Activated CD8-positive, alpha-beta T cell treated with anti-CD3 and anti-CD28 coated beads for 36 hours (primary cell): Measurements from ENCODE around the gene VRK3. TPM values are rescaled to one million over a fixed set of nuclear protein-coding genes. Genes with fewer than 3 reads are reported as not detected.

Experiments used
- ATAC-seq: fragments of 200-7000 bp; cut with Tn5 transposase; one replicate; pipeline ENCODE4 v1.10.0; 2021; ENCODE audit warnings: mild to moderate bottlenecking, moderate library complexity
- CTCF ChIA-PET: fragments of 350-600 bp; sonication (Branson Sonifier 250); formaldehyde crosslinking; loops from one replicate; lab custom pipeline; 2021; ENCODE audit warnings: antibody characterized with exemption; lab: Charles Lee
- POLR2A ChIA-PET: fragments of 350-600 bp; sonication (Branson Sonifier 250); formaldehyde crosslinking; loops from one replicate; lab custom pipeline; 2021; ENCODE audit warnings: antibody characterized with exemption; lab: Charles Lee
- DNase-seq: peaks from one replicate; pipeline ENCODE4 v3.0.0-alpha.2; 2020
- H3K27ac Mint-ChIP-seq: one replicate; pipeline ENCODE4 v1.8.0; 2021; ENCODE audit warnings: mild to moderate bottlenecking, mixed read lengths
- H3K27me3 Mint-ChIP-seq: one replicate; pipeline ENCODE4 v1.8.0; 2021; ENCODE audit warnings: mixed read lengths
- H3K36me3 Mint-ChIP-seq: one replicate; pipeline ENCODE4 v1.8.0; 2021; ENCODE audit warnings: low read depth, mixed read lengths
- H3K4me1 Mint-ChIP-seq: one replicate; pipeline ENCODE4 v1.8.0; 2021; ENCODE audit warnings: low read depth, mixed read lengths
- H3K4me3 Mint-ChIP-seq: one replicate; pipeline ENCODE4 v1.8.0; 2021; ENCODE audit warnings: mild to moderate bottlenecking, moderate library complexity, mixed read lengths
- H3K9me3 Mint-ChIP-seq: one replicate; pipeline ENCODE4 v1.8.0; 2021; ENCODE audit warnings: mixed read lengths
- CTCF ChIP-seq: fragments of 200-600 bp; IDR thresholded peaks from one replicate; pipeline ENCODE4 v1.8.0; 2022; ENCODE audit warnings: antibody characterized with exemption, mild to moderate bottlenecking
- intact Hi-C: fragments of 100-400 bp; cut with micrococcal nuclease; formaldehyde crosslinking; loops from one replicate; pipeline ENCODE4 v1.10.0; 2022
- total RNA-seq, 2 experiments: library from RNA; stranded (reverse); gene quantifications; one replicate each; pipeline ENCODE4 v1.2.3, GENCODE V29; 2021

VRK3 gene
- total RNA-seq, 2 experiments from 2014 or later: 37.4 to 38.0 TPM

GRCh38 chr19:49954933-49955332, 70.2 kb downstream of the VRK3 start:
- Mint-ChIP-seq H3K4me3 (no peak overlapping the region), H3K4me1 (peaks cover 9% of the 10 kb centered on the region), H3K36me3 (no peaks in the 10 kb centered on the region), H3K27ac (no peak overlapping the region), H3K9me3 (no peaks in the 10 kb centered on the region), H3K27me3 (peaks cover 19% of the 10 kb centered on the region)
- no peak for ATAC-seq
- intact Hi-C loops: no loop called here
- TF ChIP-seq CTCF: no peak
- CTCF ChIA-PET: interaction anchor here (1.6 to 3.3 kb wide), 2 partner anchors 17 to 28 kb away, joined by 5 to 21 read pairs; no protein-coding TSS in a partner anchor
- no peak for DNase-seq
- POLR2A ChIA-PET: interaction anchor here (0.9 to 1.1 kb wide), 2 partner anchors 20 to 26 kb away, joined by 3 read pairs; partner anchors contain the start of genes ATF5 and NUP62

GRCh38 chr19:49954092-49954829, 70.9 kb downstream of the VRK3 start:
- H3K27ac Mint-ChIP-seq: no peak overlapping the region
- peaks cover 19% of the 10 kb centered on the region for H3K27me3 Mint-ChIP-seq
- no peak overlapping the region for H3K4me3 Mint-ChIP-seq
- intact Hi-C loops: no loop called here
- H3K4me1 Mint-ChIP-seq: peaks cover 9% of the 10 kb centered on the region
- DNase-seq (no peak), ATAC-seq (no peak)
- H3K9me3 Mint-ChIP-seq: no peaks in the 10 kb centered on the region
- POLR2A ChIA-PET: interaction anchor here (0.9 to 1.1 kb wide), 2 partner anchors 21 to 25 kb away, joined by 3 read pairs; partner anchors contain the start of genes ATF5 and NUP62
- CTCF ChIA-PET: interaction anchor here (1.0 to 3.3 kb wide), 4 partner anchors 17 to 31 kb away, joined by 3 to 21 read pairs (median 4); no protein-coding TSS in a partner anchor
- TF ChIP-seq CTCF: no peak
- no peaks in the 10 kb centered on the region for H3K36me3 Mint-ChIP-seq

GRCh38 chr19:49953416-49953815, 71.8 kb downstream of the VRK3 start:
- intact Hi-C loops: no loop called here
- ChIA-PET POLR2A (interaction anchor here (0.6 kb wide), 1 partner anchor 8 kb away, joined by 3 read pairs; no protein-coding TSS in a partner anchor), CTCF (interaction anchor here (1.4 to 3.3 kb wide), 3 partner anchors 16 to 32 kb away, joined by 4 to 21 read pairs (median 5); no protein-coding TSS in a partner anchor)
- no peak overlapping the region for H3K4me3 Mint-ChIP-seq
- H3K36me3 Mint-ChIP-seq: no peaks in the 10 kb centered on the region
- H3K4me1 Mint-ChIP-seq: peaks cover 9% of the 10 kb centered on the region
- TF ChIP-seq CTCF: no peak
- DNase-seq (no peak), ATAC-seq (no peak)
- no peaks in the 10 kb centered on the region for H3K9me3 Mint-ChIP-seq
- no peak overlapping the region for H3K27ac Mint-ChIP-seq
- H3K27me3 Mint-ChIP-seq: peaks cover 19% of the 10 kb centered on the region

- POLR2A ChIA-PET: interaction anchor here (0.6 kb wide), 1 partner anchor 9 kb away, joined by 3 read pairs; no protein-coding TSS in a partner anchor
- Mint-ChIP-seq H3K27me3 (peaks cover 17% of the 10 kb centered on the region), H3K27ac (no peak overlapping the region), H3K4me3 (no peak overlapping the region), H3K4me1 (peaks cover 9% of the 10 kb centered on the region), H3K9me3 (no peaks in the 10 kb centered on the region), H3K36me3 (no peaks in the 10 kb centered on the region)
- ATAC-seq (no peak), DNase-seq (no peak)
- CTCF ChIA-PET: interaction anchor here (1.4 to 3.3 kb wide), 2 partner anchors 15 to 32 kb away, joined by 4 to 21 read pairs; no protein-coding TSS in a partner anchor
- intact Hi-C loops: no loop called here
- TF ChIP-seq CTCF: no peak
These were observed 72.3 kb downstream of the VRK3 start for GRCh38 chr19:49952906-49953305.

GRCh38 chr19:49952479-49952836, 72.7 kb downstream of the VRK3 start:
- intact Hi-C loops: no loop called here
- no peaks in the 10 kb centered on the region for H3K36me3 Mint-ChIP-seq
- H3K9me3 Mint-ChIP-seq: no peaks in the 10 kb centered on the region
- ChIA-PET POLR2A (no interaction called here), CTCF (interaction anchor here (3.3 kb wide), 1 partner anchor 15 kb away, joined by 21 read pairs; no protein-coding TSS in a partner anchor)
- ATAC-seq (no peak), DNase-seq (no peak)
- H3K27ac Mint-ChIP-seq: no peak overlapping the region
- H3K27me3 Mint-ChIP-seq: peaks cover 16% of the 10 kb centered on the region
- H3K4me3 Mint-ChIP-seq: no peak overlapping the region
- peaks cover 9% of the 10 kb centered on the region for H3K4me1 Mint-ChIP-seq
- no peak for TF ChIP-seq CTCF
